Stimulated activated naive CD4-positive, alpha-beta T cell treated with Interleukin-2 at 50 U/mL for 16 hours (primary cell): Measurements from ENCODE around the gene CCM2.
A peak's percentile ranks its signal among the peaks of the same experiment; 100 is the strongest.
"Not testable (repeated sequence)": the region's sequence is repeated elsewhere in the genome, so short reads cannot be mapped to it uniquely, and the experiment has no call there.

Source experiments
- DNase-seq: peaks from one replicate; lab custom pipeline; 2025; lab: John Stamatoyannopoulos, UW

Gene CCM2

DNA sequence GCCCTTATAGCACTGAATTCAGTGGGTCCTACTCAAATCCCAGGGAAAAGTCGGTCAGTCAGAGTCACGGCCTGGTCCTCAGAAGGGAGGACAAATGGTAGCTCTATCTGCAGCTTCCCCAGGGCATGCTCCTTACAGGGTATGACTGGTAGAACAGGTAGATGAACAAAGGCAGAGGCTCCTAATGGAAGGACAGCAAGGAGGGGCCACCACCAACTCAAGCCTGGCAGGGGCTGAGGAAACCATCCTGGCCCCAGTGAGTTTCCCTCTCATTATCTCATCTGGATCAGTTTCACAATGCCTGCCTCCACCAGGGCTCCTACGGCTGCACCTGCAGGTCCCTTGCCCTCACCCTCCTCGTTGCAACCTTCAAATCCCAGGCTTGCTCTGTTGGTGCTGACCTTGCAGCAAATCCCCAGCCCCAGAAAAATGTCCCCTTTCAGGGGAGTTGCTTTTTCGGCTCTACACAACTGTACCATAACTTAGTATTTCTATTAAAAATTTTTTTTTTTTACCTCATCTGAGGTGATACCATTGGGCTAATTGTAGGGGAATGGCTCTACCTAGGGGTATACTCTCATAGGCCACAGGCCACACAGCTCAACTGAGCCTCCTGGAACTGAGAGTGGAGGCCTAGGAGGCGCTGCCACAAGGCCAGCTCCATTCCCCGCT, 18.8 kb upstream of the CCM2 start:
- DNase-seq, result no peak

DNA sequence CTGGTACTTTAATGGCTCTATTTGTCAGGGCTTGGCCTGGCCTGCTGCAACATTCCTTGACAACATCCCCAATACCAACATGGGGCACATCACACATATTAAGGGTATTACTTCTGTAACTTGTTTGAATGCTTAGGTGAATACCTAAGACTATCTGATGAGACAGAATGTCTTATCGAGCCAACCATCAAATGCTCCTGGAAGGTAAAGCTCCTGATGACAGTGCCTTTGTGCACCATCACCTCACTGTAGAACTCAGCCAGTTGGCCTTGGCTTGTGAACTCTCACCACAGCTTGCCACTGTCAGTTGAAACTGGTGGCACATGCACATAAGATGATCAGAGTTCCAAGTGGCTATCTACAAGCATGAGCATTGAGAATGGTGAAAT, 17.5 kb upstream of the CCM2 start:
- DNase-seq, result no peak

DNA sequence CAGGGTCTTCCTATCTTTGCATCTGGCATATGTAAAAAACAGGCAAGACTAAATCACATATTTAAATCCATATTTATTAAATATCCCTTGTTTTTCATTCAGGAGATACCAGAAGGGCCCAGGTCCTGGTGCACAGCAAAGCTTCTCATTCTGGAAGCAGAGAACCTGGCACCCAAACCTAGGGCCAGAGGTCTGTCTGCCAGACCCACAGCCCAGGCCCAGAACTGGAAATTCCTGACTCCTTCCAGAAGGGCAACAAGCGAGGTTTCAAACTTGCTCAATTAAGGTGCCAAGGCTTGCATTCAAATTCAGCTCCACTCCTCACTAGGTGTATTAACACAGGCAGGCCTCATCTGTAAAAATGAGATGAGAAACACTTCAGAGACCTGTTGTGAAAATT, 17.0 kb upstream of the CCM2 start:
- no peak for DNase-seq

DNA sequence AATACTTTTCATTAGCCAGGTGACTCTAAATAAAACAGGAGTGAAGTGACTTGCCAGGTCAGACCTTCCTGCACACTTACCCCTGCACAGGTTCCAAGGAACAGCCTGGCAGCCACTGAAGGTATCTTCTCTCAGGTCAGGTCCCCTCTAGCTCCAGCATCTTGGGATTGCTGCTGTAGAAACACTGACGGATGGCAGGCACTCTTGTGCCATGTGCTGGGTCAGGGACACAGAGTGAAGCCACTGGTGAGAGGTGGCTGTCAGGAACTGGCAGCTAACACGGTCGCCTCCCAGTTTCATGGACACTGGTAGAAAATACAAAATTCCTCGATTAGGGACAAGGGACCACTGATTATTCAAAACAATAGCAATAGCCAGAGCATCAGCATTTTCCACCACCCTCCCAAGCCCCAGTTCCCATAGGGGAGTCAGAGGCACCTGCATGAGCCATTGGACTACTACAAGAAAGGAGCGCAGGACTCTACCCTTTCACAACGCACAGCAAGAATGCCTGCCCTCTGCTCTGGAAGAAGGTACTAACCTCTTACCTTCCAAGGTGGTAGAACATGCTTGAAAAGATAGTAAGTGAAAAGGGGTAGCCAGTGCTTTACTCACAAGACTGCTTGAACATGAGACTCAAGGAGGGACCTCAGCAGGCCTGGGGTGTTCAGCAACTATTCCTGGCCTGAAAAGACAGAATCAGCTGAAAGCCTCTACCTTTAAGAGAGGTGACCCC, 16.1 kb upstream of the CCM2 start:
- no peak for DNase-seq

DNA sequence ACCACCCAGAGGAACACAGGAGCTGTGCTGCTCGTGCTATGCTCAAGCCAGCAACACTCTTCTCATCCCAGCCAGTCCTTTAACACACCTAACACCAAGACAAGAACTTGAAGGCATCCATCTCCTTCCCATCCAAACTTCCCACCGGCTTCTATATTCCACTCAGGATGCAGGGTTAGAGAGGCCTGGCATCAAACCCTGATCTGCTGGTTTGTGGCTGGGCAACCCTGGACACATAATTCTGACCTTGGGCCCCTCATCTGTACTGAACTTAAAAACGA, 15.6 kb upstream of the CCM2 start:
- no peak for DNase-seq

DNA sequence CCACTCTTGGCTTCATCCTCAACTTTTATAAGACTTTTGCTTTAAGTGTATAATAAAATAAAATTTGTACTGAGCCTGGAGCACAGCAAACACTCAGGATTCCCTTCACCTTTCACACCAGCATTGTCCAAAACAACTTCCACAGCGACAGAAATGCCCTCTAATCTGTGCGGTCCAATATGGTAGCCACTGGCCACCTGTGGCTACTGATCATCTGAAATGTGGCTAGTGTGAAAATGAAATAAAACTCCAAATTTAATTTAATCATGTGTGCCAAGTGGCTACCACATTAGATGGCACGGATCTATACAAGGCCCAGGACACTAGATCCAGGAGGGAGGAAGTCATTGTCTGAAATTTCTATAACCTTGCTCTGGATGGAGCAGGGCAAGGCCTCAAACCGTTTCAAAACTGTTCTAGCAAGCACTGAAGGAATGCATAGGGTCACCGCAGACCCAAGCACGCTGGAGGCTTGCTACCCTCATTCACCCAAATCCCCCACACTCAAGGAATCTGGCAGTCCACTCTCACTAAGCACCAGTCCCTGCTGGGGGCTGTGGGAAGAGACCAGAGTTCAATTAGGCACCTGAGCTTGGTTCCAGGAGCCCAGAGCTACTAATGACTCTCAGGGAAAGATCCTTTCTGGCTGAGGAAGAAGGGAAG, 14.8 kb upstream of the CCM2 start:
- no peak for DNase-seq

DNA sequence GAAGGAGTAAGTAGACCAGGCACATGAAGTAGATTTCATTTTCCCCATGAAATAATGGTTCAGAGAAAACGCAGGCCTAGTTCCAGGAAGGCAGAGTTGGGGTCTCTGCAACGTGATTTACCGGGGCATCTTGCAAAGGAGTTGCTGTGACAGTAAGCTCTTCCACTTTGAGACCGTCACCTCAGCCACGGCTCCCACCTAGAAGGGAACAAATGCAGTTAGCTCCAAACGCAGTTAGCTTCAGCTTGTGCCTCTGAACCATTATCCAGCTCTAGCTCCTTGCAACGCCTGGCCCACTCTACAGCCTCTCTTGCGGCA, 14.1 kb upstream of the CCM2 start:
- no peak for DNase-seq

DNA sequence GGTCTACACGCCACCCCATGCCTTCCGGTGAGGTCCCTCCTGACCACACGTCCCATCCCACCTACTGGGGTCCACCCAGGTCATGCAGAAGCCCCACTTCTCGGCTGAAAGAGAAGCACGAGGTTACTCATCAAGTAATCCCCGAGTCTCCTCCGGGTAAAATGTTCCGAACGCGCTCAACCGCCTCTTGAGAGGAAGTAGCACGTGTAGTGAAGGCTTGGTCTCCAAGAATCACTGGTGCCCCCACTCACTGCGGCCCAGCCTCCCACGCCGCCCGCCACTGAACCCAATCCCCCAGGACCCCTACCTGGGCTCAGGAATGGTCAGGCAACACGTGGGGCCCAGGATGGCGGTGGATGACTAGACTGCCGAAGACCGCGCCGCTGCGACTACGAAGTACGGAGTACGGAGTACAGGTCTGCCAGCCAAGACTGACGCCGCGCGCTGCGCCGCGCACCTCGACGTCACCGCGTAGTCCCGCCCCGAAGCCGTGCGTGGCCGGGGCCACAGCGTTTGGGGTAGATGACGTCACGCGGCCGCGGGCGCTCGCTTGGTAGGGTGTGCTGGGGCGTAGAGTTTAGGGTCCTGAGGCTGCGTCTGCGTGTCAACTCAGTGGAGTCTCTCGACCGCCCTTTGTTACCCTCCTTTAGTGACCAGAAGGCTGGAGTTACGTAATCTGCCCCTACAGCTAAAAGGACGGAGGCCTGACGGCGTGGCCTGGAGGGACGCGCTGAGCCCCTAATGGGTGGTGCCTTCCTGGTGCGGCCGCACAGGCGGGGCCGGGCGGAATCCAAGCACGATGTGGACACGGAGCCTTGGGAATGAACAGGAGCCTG, 13.6 kb upstream of the CCM2 start:
- peak; percentile 92 for DNase-seq

DNA sequence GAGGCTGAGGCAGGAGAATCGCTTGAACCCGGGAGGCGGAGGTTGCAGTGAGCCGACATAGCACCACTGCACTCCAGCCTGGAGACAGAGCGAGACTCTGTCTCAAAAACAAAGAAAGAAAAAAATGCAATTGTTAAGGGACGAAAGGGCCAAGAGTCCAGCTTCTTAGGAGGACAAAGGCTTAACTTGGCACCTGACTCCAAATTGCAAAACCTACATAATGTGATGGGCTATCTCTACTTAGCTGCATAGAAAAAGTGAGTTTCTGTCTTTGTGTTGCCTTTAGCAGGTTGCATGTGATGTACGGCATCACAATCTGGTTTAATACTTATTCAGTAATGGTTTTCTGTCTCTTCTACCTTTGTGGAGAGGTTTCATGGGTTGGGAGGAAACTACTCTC, 12.5 kb upstream of the CCM2 start:
- no peak for DNase-seq

DNA sequence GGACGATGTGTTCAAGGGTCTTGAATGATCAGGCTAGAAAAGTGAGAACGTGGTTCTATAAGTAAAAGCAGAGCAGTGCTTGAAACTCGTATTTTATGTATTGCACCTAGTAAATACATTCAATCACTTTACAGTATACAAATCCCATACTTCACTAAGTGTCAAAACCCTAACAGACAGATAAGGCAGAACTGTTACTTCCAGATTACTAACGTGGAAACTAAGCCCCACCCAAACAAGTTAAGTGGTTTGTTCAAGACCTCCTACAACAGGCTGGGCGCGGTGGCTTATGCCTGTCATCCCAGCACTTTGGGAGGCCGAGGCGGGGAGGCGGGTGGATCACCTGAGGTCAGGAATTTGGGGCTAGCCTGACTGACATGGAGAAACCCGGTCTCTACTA, 12.0 kb upstream of the CCM2 start:
- no peak for DNase-seq

DNA sequence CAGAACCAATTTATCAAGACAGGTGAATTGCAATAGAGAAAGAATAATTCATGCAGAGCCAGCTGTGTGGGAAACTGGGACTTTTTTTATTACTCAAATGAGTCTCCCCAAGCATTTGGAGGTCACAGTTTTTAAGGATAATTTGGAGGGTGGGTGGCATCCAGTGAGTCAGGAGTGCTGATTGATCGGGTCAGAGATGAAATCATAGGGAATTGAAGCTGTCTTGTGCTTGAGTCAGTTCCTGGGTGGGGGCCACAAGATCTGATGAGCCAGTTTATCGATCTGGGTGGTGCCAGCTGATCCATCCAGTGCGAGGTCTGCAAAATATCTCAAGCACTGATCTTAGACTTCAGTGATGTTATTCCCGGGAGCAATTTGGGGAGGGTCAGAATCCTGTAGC, 11.3 kb upstream of the CCM2 start:
- no peak for DNase-seq

DNA sequence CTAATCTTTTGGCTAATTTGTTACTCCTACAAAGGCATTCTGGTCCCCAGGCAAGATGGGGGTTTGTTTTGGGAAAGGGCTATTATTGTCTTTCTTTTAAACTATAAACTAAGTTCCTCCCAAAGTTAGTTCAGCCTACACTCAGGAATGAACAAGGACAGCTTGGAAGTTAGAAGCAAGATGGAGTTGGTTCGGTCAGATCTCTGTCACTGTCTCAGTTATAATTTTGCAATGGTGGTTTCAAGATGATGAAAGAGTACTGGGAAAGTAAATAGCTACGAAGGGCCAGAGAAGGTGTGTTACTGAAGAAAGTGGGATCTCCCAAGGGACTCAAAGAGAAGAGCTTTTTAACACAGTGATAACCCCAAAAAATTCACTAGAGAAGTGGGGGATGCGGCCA, 10.9 kb upstream of the CCM2 start:
- DNase-seq, result no peak

DNA sequence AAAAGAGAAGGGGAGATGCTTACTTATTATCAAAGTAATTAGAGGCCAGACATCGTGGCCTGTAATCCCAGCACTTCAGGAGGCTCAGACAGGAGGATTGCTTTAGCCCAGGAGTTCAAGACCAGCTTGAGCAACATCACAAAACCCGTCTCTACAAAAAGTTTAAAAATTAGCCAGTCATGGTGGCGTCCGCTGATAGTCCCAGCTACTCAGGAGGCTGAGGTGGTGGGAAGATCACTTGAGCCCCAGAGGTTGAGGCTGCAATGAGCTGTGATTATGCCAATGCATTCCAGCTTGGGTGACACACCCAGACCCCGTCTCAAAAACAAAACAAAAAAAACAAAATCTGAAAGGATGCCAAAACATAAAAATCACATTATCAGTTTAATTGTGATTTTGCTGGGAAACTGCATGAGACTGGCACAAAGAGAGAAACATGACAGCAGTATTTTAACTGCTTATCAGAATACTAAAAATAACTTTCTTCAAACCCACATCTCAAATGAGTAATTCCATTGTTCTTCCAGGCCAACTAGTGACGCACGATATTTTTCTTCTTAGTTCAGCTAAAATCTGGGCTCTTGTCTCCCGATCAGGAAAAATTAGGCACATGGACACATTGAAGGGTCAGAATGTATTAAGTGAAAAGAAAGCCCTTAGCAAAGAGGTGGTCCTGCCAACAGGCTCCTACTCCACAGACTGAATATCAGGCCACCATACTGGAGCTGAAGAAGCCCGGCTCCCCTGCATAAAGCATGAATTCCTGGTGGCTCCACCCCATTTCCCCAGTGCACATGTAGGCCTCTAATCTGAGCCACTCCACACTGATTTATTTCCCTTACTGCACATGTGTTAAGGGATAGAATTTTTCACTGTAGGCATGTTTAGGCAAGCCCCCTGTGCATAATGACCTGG, 9.6 kb upstream of the CCM2 start:
- DNase-seq, result no peak

DNA sequence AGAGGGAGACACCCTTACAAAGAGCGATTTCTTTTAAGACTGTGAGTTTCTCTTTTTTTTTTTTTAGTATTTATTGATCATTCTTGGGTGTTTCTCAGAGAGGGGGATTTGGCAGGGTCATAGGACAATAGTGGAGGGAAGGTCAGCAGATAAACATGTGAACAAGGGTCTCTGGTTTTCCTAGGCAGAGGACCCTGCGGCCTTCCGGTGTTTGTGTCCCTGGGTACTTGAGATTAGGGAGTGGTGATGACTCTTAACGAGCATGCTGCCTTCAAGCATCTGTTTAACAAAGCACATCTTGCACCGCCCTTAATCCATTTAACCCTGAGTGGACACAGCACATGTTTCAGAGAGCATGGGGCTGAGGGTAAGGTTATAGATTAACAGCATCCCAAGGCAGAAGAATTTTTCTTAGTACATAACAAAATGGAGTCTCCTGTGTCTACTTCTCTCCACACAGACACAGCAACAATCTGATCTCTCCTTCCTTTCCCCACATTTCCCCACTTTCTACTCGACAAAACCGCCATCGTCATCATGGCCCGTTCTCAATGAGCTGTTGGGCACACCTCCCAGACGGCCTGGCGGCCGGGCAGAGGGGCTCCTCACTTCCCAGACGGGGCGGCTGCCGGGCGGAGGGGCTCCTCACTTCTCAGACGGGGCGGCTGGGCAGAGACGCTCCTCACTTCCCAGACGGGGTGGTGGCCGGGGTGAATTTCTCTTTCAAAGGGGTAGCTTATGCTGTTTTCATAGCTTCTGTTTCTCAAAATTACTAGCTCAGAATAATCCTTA, 7.8 kb upstream of the CCM2 start:
- DNase-seq, result not testable (repeated sequence)

DNA sequence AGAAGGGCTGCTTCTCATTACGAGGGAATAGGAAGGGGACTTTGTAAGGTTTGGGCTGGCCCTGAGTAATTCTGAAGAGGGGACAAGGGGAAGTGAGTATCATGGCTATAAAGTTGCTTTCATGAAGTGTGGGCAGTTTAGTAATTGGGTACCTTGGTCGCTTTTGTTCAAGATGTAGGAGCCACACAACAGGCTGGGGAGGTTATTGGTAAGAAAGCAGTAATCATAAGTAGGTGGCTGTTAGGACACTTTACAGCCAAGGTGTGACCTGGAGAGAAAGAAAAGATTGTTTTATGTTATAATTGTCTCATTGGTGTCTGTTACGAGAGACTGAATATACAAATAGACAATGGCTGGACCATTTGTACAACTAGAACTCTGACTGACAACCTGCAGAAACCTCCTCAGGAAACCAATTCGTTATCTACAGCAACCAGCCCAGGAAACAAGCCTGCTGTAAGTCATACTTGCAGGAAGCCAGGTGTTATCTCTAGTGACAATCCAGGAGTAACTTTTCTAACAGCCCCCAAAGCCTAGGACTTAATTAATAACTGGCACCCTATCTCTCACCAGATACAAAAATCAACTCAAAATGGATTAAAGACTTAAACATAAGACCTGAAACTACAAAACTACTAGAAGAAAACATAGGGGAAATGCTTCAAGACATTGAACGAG, 5.0 kb upstream of the CCM2 start:
- DNase-seq, result no peak

DNA sequence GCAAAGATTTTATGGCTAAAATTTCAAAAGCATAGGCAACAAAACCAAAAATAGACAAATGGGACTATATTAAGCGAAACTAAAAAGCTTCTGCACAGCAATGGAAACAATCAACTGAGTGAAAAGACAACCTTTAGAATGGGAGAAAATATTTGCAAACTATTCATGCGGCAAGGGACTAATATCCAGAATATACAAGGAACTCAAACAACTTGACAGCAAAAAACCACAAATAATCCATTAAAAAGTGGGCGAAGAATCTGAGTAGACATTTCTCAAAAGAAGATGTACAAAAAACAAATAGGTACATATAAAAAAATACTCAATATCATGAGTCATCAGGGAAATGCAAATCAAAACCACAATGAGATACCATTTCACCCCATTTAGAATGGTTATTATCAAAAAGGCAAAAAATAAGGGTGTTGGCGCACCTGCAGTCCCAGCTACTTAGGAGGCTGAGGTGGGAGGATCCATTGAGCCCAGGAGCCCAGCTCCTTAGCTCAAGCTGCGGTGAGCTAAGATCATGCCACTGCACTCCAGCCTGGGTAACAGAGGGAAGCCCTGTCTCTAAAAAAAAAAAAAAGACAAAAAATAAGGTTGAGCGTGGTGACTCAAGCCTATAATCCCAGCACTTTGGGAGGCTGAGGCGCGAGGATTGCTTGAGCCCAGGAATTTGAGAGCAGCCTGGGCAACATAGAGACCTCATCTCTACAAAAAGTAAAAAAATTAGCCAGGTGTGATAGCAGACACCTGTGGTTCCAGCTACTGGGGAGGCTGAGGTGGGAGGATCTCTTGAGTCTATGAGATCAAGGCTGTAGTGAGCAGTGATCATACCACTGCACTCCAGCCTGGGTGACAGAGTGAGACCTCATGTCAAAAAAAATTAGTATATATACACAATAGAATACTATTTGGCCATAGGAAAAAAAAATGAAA, 4.2 kb upstream of the CCM2 start:
- DNase-seq, result no peak

DNA sequence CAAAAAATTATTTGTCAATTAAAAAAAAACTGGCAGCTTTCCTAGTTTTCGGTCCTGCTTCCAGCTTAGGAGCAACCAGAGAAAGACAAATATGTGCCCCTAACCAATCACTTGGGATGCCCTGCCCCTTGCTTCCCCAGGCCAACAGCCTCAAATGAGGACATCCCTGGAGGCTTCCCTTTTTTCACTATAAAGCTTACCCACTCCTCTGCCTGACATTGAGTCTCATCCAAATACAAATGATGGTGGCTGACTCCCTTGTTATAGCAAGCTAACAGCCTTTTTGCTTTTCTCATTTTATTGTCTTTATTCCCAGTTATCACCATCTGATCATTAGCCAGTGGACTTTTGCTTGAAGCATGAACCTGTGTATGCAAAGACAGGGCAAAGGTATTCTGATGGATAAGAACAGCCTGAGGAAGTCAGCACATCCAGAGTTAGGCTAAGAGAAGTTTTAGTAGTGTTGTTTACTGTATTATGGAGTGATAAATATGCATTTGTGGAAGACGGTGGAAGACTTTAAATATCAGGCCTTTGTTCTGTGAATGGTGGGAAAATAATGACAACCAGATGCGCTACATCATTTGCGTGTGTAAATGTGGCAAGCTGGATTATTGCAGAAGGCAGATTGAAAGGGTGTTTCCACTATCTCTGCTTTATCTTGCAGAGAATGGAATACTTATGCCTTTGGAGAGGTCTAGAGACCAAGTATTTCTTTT, 1.7 kb upstream of the CCM2 start:
- DNase-seq, result no peak

DNA sequence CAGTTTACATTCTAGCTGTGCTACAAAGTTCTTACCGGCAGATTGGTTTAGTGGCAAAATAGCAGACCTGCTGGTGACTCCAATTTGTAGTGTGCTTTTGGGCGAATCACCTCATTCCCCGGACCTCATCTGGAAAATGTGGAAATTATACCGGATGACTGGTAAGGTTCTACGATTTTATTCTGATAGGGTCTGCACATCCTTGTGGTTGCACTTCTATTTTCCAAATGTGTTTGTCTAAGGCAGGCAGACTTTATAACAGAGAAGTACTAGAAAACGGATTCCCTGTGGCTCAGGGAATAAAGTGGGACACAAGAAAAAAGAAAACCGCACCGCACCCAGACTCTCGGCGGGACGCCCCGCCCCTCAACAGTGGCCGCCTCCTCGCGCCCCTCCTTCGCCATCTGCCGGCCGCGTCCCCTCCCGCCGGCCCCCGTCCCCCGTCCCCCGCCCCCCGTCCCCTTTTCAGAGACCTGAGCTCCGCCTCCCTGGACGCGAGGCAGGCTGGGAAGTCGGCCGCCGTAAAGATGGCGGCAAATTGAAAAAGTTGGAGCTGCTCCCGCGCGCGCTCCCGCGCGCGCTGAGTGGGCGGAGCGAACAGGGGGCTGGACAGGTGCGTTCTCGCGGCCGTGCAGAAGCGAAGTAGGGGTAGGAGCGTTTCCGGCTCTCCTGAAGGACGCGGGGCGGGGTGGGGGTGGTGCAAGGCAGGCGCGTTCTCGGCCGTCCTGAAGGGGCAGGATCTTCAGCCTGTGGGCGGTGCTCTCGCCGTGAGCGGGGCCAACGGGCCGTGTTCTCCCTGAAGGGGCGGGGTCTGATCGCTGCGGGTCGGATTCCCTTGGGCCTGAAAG, 532 bp upstream of the CCM2 start:
- peak; percentile 99 for DNase-seq
